Vagina (tissue), 2 donors: Measurements from ENCODE around the gene ARL3. TPM values are rescaled to one million over a fixed set of nuclear protein-coding genes. Genes with fewer than 3 reads are reported as not detected.

Experiments
- DNase-seq, 2 donors: peaks; one replicate each; pipeline ENCODE4 v3.0.0-alpha.2; 2017; ENCODE audit errors: extremely low spot score in 2 of 2
- H3K27ac ChIP-seq: fragments of 200-600 bp; sonication (generic); one replicate; pipeline ENCODE4 v1.5.1; 2019
- H3K27me3 ChIP-seq: fragments of 200-600 bp; sonication (generic); one replicate; pipeline ENCODE4 v1.5.1; 2019
- H3K36me3 ChIP-seq, 2 donors: fragments of 200-600 bp; sonication (generic); one replicate each; pipeline ENCODE4 v1.5.1; 2017 to 2019
- H3K4me1 ChIP-seq: fragments of 200-600 bp; sonication (generic); one replicate; pipeline ENCODE4 v1.5.1; 2019
- H3K4me3 ChIP-seq, 2 donors: fragments of 200-600 bp; sonication (generic); 1 replicate in 1 of 2; 2 replicates in 1 of 2; pipeline ENCODE4 v1.5.1; 2016 to 2019
- H3K9me3 ChIP-seq: fragments of 200-600 bp; sonication (generic); one replicate; pipeline ENCODE4 v1.5.1; 2019
- CTCF ChIP-seq, 3 experiments: fragments of 450-650 bp in 2 of 3; fragments of 200-600 bp in 1 of 3; sonication (generic) in 1 of 3; IDR thresholded peaks; one replicate each; pipeline ENCODE4 v1.5.1; 2017 to 2019; ENCODE audit warnings: antibody characterized with exemption in 3 of 3, mild to moderate bottlenecking in 2 of 3, moderate library complexity in 2 of 3
- POLR2A ChIP-seq, 2 donors: fragments of 450-650 bp; IDR thresholded peaks; one replicate each; pipeline ENCODE4 v1.6.1; 2017; ENCODE audit warnings: antibody characterized with exemption in 2 of 2, mild to moderate bottlenecking in 2 of 2, moderate library complexity in 2 of 2
- POLR2AphosphoS5 ChIP-seq, 2 donors: sonication (generic); formaldehyde crosslinking; IDR thresholded peaks; one replicate each; pipeline ENCODE4 v1.9.0; 2017; ENCODE audit warnings: antibody characterized with exemption in 2 of 2, mild to moderate bottlenecking in 2 of 2, low read depth in 1 of 2; ENCODE audit not compliant: insufficient read depth in 1 of 2
- intact Hi-C: fragments of 100-400 bp; cut with DNase I; formaldehyde crosslinking; loops from one replicate; pipeline ENCODE4 v1.15.1; 2023
- total RNA-seq: library from RNA; depleted of rRNA; stranded (reverse); fragments of >200 nt; gene quantifications from one replicate; pipeline ENCODE4 v1.2.3, GENCODE V29; 2016

Gene ARL3
- total RNA-seq, 1 donor from 2014 or later: 7.4 TPM

- H3K4me1 ChIP-seq: peaks cover 54% of the 10 kb centered on the region
- H3K27ac ChIP-seq: peak overlapping the region; percentile 92
- DNase-seq: no peak
- H3K27me3 ChIP-seq: no peaks in the 10 kb centered on the region
- intact Hi-C loops: loop anchor here (2.0 kb wide), 1 partner anchor 66 kb away; no protein-coding TSS in a partner anchor
- TF ChIP-seq POLR2AphosphoS5 (IDR thresholded peaks at IDR 0.05; ENCODE audit: insufficient read depth in 1 of 2, low read depth in 1 of 2) (no peak), CTCF (IDR thresholded peaks at IDR 0.05) (no peak), POLR2A (IDR thresholded peaks at IDR 0.05) (no peak)
- no peaks in the 10 kb centered on the region for H3K9me3 ChIP-seq
- H3K36me3 ChIP-seq: no peaks in the 10 kb centered on the region
- peak overlapping the region; percentile 88 to 95 for H3K4me3 ChIP-seq
These were observed 1.2 kb downstream of the ARL3 start for GRCh38 chr10:102712843-102713538.

GRCh38 chr10:102712089-102712488, 2.1 kb downstream of the ARL3 start:
- Histone ChIP-seq H3K27ac (peak overlapping the region; percentile 27), H3K36me3 (no peaks in the 10 kb centered on the region), H3K4me3 (no peak overlapping the region), H3K4me1 (peaks cover 61% of the 10 kb centered on the region), H3K9me3 (no peaks in the 10 kb centered on the region), H3K27me3 (no peaks in the 10 kb centered on the region)
- intact Hi-C loops: loop anchor here (2.0 kb wide), 1 partner anchor 65 kb away; no protein-coding TSS in a partner anchor
- DNase-seq: no peak
- TF ChIP-seq POLR2AphosphoS5 (IDR thresholded peaks at IDR 0.05; ENCODE audit: insufficient read depth in 1 of 2, low read depth in 1 of 2): no peak
- TF ChIP-seq CTCF (IDR thresholded peaks at IDR 0.05): no peak
- TF ChIP-seq POLR2A (IDR thresholded peaks at IDR 0.05): no peak

GRCh38 chr10:102710609-102711008, 3.6 kb downstream of the ARL3 start:
- H3K27me3 ChIP-seq: no peaks in the 10 kb centered on the region
- no peaks in the 10 kb centered on the region for H3K36me3 ChIP-seq
- no peak overlapping the region for H3K27ac ChIP-seq
- H3K4me1 ChIP-seq: peaks cover 63% of the 10 kb centered on the region
- no peak overlapping the region for H3K4me3 ChIP-seq
- H3K9me3 ChIP-seq: no peaks in the 10 kb centered on the region
- no peak for DNase-seq
- TF ChIP-seq POLR2A (IDR thresholded peaks at IDR 0.05) (no peak), CTCF (IDR thresholded peaks at IDR 0.05) (no peak), POLR2AphosphoS5 (IDR thresholded peaks at IDR 0.05; ENCODE audit: insufficient read depth in 1 of 2, low read depth in 1 of 2) (no peak)
- intact Hi-C loops: no loop called here

GRCh38 chr10:102705531-102705930, 8.7 kb downstream of the ARL3 start:
- DNase-seq: no peak
- peaks cover 0 to 5% of the 10 kb centered on the region in 2 donors for H3K36me3 ChIP-seq
- no peaks in the 10 kb centered on the region for H3K9me3 ChIP-seq
- no peaks in the 10 kb centered on the region for H3K27me3 ChIP-seq
- H3K4me1 ChIP-seq: peaks cover 26% of the 10 kb centered on the region
- H3K4me3 ChIP-seq: no peak overlapping the region
- no peak for TF ChIP-seq POLR2AphosphoS5 (IDR thresholded peaks at IDR 0.05; ENCODE audit: insufficient read depth in 1 of 2, low read depth in 1 of 2)
- no peak for TF ChIP-seq POLR2A (IDR thresholded peaks at IDR 0.05)
- TF ChIP-seq CTCF (IDR thresholded peaks at IDR 0.05): no peak
- intact Hi-C loops: no loop called here
- no peak overlapping the region for H3K27ac ChIP-seq

GRCh38 chr10:102704915-102705314, 9.3 kb downstream of the ARL3 start:
- Histone ChIP-seq H3K36me3 (peaks cover 0 to 5% of the 10 kb centered on the region in 2 donors), H3K4me1 (peaks cover 20% of the 10 kb centered on the region), H3K27me3 (no peaks in the 10 kb centered on the region), H3K27ac (no peak overlapping the region), H3K9me3 (no peaks in the 10 kb centered on the region), H3K4me3 (no peak overlapping the region)
- intact Hi-C loops: no loop called here
- TF ChIP-seq POLR2A (IDR thresholded peaks at IDR 0.05) (no peak), POLR2AphosphoS5 (IDR thresholded peaks at IDR 0.05; ENCODE audit: insufficient read depth in 1 of 2, low read depth in 1 of 2) (no peak), CTCF (IDR thresholded peaks at IDR 0.05) (no peak)
- no peak for DNase-seq
